Esophagus muscularis mucosa (tissue), 4 donors: ENCODE data around the gene LY6G5C.

Source experiments
- CTCF ChIP-seq, 3 experiments: fragments of 200-600 bp in 2 of 3; fragments of 450-650 bp in 1 of 3; sonication (generic) in 2 of 3; IDR thresholded peaks; one replicate each; pipeline ENCODE4 v1.5.1; 2017 to 2019; ENCODE audit warnings: antibody characterized with exemption in 3 of 3, mild to moderate bottlenecking in 2 of 3, moderate library complexity in 1 of 3
- EP300 ChIP-seq: sonication (generic); formaldehyde crosslinking; IDR thresholded peaks from one replicate; pipeline ENCODE4 v1.6.1; 2017; ENCODE audit warnings: antibody characterized with exemption
- POLR2A ChIP-seq: fragments of 450-650 bp; IDR thresholded peaks from one replicate; pipeline ENCODE4 v1.6.1; 2017; ENCODE audit warnings: antibody characterized with exemption, moderate library complexity, mild to moderate bottlenecking, low read depth
- POLR2AphosphoS5 ChIP-seq, 2 donors: sonication (generic); formaldehyde crosslinking; IDR thresholded peaks; one replicate each; pipeline ENCODE4 v1.6.1; 2017; ENCODE audit warnings: antibody characterized with exemption in 2 of 2

- TF ChIP-seq EP300 = no peak
- no peak for TF ChIP-seq CTCF (IDR thresholded peaks at IDR 0.05)
- TF ChIP-seq POLR2A = no peak
- TF ChIP-seq POLR2AphosphoS5 (IDR thresholded peaks at IDR 0.05) = no peak
These were observed 2.7 kb upstream of the LY6G5C start for GRCh38 chr6:31683591-31683990.
